Thyroid gland (tissue), 4 donors: ENCODE measurements around the gene RNFT2.

Experiments used
- POLR2A ChIP-seq, 2 donors: fragments of 450-650 bp; IDR thresholded peaks; one replicate each; pipeline ENCODE4 v1.6.1; 2017; ENCODE audit warnings: antibody characterized with exemption in 2 of 2, mild to moderate bottlenecking in 2 of 2, moderate library complexity in 1 of 2
- TF ChIP-seq, protein P1 (sequence below), 6 experiments: fragments of 200-600 bp in 3 of 6; fragments of 450-650 bp in 3 of 6; sonication (generic) in 3 of 6; IDR thresholded peaks; one replicate each; pipeline ENCODE4 v1.5.1; 2016 to 2019; ENCODE audit warnings: antibody characterized with exemption in 6 of 6, mild to moderate bottlenecking in 2 of 6, inconsistent platforms in 1 of 6, moderate library complexity in 1 of 6

DNA sequence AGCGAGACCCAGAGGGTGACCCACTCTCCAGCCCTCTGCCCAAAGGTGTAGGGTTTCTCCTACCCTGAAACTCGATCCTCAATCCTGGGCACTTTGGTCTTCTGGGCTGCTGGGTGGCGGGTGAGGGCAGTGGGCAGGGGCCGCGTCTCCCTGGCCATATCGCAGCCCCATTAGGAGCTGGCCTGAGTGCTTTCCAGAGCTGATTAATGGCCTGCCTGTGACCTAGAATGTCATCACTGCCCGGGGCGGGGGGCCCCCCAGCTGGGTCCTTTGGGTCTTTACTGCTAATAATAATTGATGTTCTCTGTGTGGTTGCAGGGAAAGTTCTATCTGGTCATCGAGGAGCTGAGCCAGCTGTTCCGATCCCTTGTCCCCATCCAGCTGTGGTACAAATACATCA is 95.4 kb downstream of the RNFT2 start:
- TF ChIP-seq, protein P1, sequence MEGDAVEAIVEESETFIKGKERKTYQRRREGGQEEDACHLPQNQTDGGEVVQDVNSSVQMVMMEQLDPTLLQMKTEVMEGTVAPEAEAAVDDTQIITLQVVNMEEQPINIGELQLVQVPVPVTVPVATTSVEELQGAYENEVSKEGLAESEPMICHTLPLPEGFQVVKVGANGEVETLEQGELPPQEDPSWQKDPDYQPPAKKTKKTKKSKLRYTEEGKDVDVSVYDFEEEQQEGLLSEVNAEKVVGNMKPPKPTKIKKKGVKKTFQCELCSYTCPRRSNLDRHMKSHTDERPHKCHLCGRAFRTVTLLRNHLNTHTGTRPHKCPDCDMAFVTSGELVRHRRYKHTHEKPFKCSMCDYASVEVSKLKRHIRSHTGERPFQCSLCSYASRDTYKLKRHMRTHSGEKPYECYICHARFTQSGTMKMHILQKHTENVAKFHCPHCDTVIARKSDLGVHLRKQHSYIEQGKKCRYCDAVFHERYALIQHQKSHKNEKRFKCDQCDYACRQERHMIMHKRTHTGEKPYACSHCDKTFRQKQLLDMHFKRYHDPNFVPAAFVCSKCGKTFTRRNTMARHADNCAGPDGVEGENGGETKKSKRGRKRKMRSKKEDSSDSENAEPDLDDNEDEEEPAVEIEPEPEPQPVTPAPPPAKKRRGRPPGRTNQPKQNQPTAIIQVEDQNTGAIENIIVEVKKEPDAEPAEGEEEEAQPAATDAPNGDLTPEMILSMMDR (IDR thresholded peaks at IDR 0.05) = no peak
- no peak for TF ChIP-seq POLR2A (IDR thresholded peaks at IDR 0.05)
